ENCODE data around the gene LRRC7.
"Not testable (repeated sequence)": the region's sequence is repeated elsewhere in the genome, so short reads cannot be mapped to it uniquely, and the experiment has no call there.

The LRRC7 gene

GRCh38 chr1:69702085-69702484, 134.4 kb downstream of the LRRC7 start:
- no peak for DNase-seq

- no peak for DNase-seq
Measured at GRCh38 chr1:69706473-69706872, 138.8 kb downstream of the LRRC7 start.

GRCh38 chr1:69707103-69707502, 139.4 kb downstream of the LRRC7 start:
- no peak for DNase-seq

- DNase-seq: no peak
Measured at GRCh38 chr1:69710484-69711189, 142.9 kb downstream of the LRRC7 start.

DNA sequence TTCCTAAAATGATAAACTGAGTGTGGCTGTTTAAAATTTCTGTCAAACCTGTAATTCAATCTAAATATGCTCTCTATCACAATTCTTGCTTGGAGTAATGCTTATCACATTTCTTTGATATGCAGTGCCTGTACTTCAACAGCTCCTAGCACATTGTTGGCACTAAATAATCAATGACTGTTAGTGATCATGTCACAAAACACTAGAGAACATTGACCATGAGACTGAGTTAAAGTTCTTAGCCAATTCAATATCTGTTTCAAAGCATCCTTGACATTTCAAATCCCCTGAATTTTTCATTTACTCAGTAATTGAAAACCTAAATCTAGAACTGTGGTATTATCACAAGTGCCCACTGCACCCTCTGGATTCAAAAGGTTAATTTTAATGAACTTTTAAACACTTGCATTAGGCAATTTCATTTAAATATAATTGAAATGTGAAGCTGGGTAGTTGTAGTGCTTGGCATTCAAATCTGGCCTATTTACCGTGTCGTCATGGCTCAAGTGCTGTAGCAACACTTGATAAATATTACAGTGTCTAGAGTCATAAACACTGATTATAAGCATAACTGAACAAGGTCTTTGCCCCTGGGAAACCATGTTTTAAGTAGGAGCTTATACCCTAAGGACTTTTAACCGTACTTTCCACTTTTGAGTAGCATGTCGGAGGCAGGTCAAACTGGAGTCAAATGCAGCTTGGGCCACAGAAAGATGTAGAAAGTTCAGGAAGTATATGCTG, 143.6 kb downstream of the LRRC7 start:
- DNase-seq: no peak

DNA sequence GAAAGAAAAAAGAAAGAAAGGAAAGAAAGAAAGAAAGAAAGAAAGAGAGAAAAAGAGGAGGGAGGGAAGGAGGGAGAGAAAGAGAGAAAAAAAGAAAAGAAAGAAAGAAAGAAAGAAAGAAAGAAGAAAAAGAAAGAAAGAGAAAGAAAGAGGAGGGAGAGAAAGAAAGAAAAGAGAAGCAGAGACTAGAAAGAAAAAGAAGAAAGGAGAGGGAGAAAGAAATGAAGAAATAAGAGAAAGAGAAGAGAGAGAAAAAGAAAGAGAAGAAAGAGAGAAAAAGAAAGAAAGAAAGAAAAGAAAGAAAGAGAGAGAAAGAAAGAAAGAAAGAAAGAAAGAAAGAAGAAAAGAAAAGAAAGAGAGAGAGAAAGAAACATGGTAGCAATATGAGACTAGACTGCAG, 150.1 kb downstream of the LRRC7 start:
- not testable (repeated sequence) for DNase-seq

- DNase-seq: no peak
Measured at GRCh38 chr1:69728206-69728605, 160.5 kb downstream of the LRRC7 start.

DNA sequence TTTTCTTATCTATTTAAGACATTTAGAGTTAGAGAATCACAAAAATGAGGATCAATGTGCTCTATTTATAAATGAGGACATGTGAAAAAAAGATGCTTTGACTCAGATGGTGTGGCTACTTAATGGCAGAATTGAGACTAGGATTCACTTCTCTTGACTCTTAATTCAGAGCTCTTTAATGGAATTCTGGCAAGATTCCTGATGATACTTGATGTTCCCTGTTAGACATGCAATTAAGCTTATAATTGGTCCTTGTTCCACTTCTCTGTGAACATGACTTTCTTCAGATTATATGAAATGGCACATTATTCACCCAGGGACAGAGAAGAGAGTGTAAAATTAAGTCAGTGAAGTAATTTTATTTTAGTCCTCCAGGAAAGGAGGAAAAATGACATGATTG, 165.3 kb downstream of the LRRC7 start:
- no peak for DNase-seq

GRCh38 chr1:69737527-69738185, 169.9 kb downstream of the LRRC7 start:
- DNase-seq: peak; percentile 57

DNA sequence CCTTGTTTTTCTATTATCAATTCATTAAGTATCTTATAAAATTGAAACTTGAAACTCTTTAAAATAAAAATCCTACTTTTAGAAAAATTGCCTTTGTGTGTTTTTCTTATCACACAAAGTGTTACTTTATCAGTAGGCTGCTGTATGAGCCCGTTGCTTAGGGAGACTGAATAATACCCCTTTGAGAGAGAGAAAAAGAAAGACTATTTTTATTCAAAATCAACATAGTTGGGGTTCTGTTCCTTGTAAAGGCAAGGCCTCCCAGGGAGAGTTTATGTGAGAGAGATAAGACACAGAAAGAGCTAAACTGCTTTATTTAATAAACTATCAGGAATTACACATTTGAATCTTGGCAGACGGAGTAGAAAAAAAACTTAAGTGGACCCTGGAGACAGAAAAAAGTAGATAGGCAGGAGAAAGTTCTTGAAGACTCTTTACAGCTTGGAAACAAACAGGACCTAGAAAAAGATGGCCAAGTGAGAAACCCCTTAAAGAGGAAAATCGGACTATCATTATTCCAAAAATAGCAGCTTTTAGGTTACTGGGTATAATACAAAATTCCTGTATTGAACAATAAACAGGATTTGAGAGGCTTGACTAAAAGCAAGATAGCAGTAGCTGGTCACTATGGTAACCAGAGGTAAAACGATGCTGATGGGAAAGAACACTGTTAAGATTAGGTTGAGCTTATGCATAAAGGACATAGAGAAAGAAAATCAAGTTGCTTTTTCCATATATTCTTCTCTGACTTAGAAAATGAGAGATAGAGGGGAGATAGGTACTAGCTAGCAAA, 170.9 kb downstream of the LRRC7 start:
- DNase-seq: no peak

DNA sequence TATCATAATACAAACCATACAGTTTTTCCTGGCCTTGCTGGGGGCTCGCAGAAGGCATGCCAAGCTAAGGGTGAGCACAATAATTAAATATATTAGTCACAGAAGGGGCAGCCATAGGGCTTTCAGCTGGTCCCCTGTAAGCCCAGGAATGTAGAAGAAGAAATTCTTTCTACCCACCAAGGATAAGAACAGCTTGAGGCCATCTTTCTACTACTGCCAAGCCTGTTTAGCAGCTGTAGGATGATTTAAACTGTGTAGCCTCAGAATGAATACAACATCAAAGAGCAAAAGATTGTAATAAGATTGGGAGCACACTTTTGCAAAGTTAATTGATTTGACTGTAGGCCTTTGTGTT, 171.5 kb downstream of the LRRC7 start:
- no peak for DNase-seq

- DNase-seq: no peak
Measured at GRCh38 chr1:69743146-69743545, 175.4 kb downstream of the LRRC7 start.

DNA sequence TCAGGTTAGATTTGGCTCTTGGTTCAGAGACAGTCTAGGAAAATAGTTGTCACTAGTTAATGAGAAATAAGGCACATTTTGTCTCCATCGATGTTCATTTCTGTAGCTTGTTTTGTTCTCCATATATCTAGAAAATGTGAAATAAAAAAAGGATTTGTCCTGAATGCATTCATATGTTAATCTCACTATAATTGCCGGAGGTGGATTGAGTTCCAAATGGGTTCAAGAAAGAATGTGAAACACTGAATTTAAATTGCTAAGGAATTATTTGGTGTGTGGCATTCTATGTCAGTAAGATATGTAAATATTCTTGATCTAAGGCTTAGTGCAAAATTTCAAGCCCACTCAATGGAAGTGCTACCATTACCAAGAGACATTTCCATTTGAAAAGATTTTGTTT, 176.7 kb downstream of the LRRC7 start:
- DNase-seq: no peak

DNA sequence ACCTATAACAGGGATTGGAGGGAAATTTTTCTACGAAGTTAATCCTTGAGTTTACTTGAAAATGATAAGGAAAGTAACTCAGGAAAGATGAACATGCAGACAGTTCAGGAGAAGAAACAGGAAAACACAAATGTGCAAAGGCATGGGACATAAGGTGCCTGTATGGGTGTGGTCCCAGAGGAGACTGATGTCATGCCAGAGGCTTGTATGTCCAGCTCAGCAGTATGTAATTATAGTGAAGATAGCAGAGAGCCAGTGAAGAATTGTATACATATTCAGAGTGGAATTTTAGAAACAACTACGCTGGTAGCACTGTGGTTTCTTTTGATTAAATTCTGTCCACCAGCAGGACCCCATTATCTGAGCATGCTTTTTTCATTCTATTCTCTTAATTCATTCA, 179.5 kb downstream of the LRRC7 start:
- no peak for DNase-seq

DNA sequence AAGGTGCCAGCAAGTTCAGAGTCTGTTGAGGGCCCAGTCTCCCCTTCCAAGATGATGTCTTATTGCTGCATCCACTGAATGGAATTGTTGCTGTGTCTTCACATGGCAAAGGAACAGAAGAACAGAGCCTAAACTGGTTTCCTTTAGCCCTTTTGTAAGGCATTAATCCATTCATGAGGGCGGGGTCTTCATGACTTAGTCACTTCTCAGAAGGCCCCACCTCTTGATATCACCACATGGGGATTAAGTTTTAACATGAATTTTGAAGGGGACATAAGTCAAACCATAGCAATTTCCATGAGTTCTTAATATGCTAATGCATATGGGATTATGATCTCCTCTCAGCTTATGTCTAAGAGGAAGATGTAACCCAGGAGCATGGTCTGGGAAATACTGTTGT, 182.9 kb downstream of the LRRC7 start:
- DNase-seq: no peak

DNA sequence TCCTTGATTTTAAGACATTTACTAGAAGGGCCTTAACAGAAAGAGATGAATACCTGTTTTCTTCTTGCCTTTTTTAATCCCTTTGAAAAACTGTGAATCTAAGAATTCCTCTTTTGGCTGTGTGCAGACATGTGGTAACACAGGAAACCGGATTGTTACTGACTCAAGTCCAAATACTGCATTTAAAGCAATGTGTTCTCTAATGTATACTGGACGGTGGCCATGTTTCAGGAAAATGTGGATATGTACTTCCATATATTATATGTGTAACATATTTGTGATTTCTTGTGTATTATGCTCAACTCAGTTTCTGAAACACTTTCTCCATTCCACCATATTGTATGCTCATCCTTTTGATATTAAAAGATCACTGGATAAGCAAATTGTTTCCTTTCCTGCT, 185.1 kb downstream of the LRRC7 start:
- no peak for DNase-seq

DNA sequence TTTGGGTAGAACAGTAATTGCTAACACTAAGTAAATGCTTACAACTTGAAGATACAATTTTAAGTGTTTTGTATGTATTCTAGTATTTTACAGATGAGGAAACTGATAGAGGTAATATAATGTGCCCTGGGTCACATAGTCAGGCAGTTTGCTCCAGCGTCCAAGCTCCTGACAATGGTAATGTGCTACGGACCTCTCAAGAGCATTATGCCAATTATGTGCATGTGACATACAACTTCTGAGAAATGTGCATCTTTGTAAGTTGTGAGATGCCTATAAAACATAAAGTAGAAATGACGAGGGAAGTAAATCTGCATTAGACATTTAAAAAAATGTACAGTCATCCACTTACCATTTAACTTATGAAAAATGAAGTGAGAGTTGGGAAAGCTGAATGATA, 186.8 kb downstream of the LRRC7 start:
- no peak for DNase-seq

- no peak for DNase-seq
Measured at GRCh38 chr1:69755647-69756046, 187.9 kb downstream of the LRRC7 start.

GRCh38 chr1:69765951-69766350, 198.2 kb downstream of the LRRC7 start:
- no peak for DNase-seq

DNA sequence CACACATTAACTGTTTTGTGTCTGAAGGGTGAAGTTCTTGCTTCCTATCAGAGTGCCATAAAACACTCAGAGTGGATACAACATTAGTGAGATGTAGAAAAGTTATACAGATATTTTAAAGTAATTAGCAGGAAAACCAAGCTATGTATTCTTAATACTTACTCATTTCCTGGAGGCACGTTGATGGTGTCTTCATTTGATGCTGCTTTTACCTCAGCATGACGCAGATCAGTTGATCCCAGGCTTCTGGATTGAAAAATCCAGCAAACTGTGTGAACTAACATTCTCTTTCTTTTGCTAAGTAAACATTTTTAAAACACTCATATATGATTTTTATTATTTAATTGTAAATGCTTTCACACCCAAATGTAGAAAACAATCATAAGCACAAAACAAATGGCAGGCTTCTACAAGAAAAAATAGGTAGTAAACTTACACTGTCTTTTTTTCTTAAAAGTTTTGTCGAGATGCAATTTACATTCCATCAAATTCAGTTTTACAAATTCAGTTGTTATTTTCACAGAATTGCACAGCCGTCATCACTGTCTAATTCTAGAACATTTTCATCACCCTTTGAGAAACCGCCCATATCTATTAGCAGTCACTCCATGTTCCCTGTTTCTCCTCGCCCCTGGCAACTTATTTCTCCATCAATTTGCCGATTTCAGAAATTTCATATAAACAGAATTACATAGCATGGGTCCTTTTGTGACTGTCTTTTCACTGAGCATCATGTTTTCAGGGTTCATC, 198.9 kb downstream of the LRRC7 start:
- no peak for DNase-seq

GRCh38 chr1:69776555-69776954, 208.8 kb downstream of the LRRC7 start:
- DNase-seq: no peak

DNA sequence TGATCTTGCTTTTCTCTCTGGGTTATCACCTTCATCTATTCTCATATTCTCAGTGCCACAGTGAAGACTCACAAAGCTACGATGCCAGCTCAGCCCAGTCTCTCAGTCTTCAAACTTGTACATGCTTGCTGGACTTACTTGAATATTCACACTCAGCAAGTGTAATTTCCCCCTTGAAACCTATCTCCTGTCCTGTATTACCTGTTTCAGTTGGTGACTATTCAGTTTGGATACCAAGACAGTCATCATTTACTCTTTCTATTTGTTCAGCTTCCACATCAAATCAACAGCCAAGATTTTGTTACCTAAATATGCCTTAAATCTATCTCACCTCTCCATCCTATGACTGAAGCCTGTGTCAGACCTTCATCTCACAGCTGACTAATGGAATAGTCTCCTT, 209.7 kb downstream of the LRRC7 start:
- no peak for DNase-seq

- no peak for DNase-seq
Measured at GRCh38 chr1:69777971-69778370, 210.2 kb downstream of the LRRC7 start.
